ENCODE measurements around the gene GCNA.

GCNA gene

DNA sequence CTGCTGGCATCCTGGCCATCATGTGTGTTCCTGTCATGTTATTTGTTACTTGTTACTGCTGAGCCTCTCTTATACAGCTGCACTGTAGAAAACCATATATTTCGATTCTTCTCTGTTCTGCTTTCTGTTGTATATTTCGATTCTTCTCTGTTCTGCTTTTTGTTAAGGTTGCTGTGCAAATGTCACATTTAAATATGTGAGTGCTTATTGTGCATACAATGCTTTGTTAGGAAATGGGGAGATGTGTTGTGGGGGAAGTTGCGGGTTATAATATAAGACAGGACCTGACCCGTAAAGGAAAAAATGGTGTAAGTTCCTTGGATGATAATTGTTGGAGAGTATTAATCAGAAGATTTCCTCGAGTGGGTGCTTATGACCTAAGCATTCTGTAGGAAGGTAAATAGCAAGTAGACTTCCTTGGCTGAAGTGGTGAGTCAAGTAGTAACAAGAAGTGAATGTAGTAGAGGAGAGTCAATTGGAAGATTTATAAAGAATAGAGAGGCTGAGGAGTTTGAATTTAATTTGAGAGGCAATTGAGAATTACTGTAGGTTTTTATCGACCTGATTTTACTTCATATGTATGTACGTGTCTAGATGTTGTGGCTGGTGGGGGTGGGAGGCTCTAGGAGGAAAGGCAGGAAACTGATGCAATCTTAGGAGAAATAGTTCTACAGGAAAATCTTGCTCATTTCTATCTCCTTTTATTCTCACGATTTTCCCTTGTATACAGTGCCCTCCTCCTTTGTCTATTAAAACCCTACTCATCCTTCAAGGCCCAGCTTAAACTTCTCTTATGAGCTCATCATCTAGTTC lies 36.8 kb upstream of the GCNA start:
- Histone ChIP-seq H3K4me1 (ENCODE audit: control insufficient read depth, insufficient read depth, low read length) (no peaks in the 10 kb centered on the region), H3K4me3 (ENCODE audit: low read length) (no peak overlapping the region), H3K9me3 (ENCODE audit: control insufficient read depth, insufficient read depth, low read length) (no peaks in the 10 kb centered on the region), H3K27ac (ENCODE audit: low read length) (no peak overlapping the region), H3K27me3 (ENCODE audit: control insufficient read depth, insufficient read depth, low read length) (no peaks in the 10 kb centered on the region), H3K36me3 (ENCODE audit: control insufficient read depth, insufficient read depth, low read length) (peaks cover 3% of the 10 kb centered on the region; the same call in 1 of the 2 replicates)
- DNase-seq (ENCODE audit: low read depth, low spot score) = no peak
- 100% methylated on average over 2 of the region's 8 CpGs for WGBS (ENCODE audit: insufficient coverage, insufficient read length)

DNA sequence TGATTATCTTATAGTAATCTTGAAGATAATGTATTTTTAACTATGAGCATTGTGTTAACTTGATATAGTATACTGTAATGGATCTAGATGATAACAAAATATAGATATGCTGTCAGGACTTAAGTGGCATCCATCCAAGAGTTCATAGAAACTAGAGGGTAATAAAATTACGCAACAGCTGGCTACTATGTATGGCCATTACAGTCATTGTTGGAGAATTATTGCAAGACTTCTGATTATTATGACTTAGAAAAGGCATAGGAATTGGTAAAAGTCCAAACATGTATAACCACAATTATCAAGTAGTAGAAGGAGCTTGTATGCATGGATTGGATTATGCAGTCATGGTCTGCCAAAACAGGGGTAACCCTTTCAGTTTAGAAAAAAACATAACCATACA lies 35.8 kb upstream of the GCNA start:
- peaks cover 6% of the 10 kb centered on the region; the same call in 1 of the 2 replicates for H3K36me3 ChIP-seq (ENCODE audit: control insufficient read depth, insufficient read depth, low read length)
- no peaks in the 10 kb centered on the region for H3K9me3 ChIP-seq (ENCODE audit: control insufficient read depth, insufficient read depth, low read length)
- no peak overlapping the region for H3K27ac ChIP-seq (ENCODE audit: low read length)
- H3K4me1 ChIP-seq (ENCODE audit: control insufficient read depth, insufficient read depth, low read length) = no peaks in the 10 kb centered on the region
- no peak overlapping the region for H3K4me3 ChIP-seq (ENCODE audit: low read length)
- H3K27me3 ChIP-seq (ENCODE audit: control insufficient read depth, insufficient read depth, low read length) = no peaks in the 10 kb centered on the region
- no peak for DNase-seq (ENCODE audit: low read depth, low spot score)
- WGBS (ENCODE audit: insufficient coverage, insufficient read length) = no CpG with 5 or more reads among the region's 1 CpG

DNA sequence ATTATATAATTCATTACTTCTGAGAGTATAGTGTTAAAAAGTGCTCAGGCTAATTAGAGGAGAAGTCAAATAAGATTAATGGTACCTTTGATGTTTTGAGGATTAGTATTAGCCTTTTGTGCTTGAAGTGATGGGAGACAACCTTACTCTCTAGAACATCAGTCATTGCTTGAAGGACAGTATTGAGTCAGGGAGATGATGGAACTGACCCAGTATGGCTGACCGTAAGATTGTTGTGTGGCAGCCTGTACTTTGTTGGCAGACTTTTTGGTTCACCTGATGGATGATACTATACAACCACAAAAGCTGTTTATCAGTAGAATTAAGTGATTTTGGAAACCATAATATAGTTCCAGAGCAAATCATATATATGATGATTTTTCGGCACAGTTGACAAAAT lies 35.4 kb upstream of the GCNA start:
- Histone ChIP-seq H3K9me3 (ENCODE audit: control insufficient read depth, insufficient read depth, low read length) (no peaks in the 10 kb centered on the region), H3K4me1 (ENCODE audit: control insufficient read depth, insufficient read depth, low read length) (no peaks in the 10 kb centered on the region), H3K4me3 (ENCODE audit: low read length) (no peak overlapping the region), H3K36me3 (ENCODE audit: control insufficient read depth, insufficient read depth, low read length) (peaks cover 6% of the 10 kb centered on the region; the same call in 1 of the 2 replicates), H3K27me3 (ENCODE audit: control insufficient read depth, insufficient read depth, low read length) (no peaks in the 10 kb centered on the region), H3K27ac (ENCODE audit: low read length) (no peak overlapping the region)
- DNase-seq (ENCODE audit: low read depth, low spot score) = no peak
- no CpG with 5 or more reads among the region's 2 CpGs for WGBS (ENCODE audit: insufficient coverage, insufficient read length)

DNA sequence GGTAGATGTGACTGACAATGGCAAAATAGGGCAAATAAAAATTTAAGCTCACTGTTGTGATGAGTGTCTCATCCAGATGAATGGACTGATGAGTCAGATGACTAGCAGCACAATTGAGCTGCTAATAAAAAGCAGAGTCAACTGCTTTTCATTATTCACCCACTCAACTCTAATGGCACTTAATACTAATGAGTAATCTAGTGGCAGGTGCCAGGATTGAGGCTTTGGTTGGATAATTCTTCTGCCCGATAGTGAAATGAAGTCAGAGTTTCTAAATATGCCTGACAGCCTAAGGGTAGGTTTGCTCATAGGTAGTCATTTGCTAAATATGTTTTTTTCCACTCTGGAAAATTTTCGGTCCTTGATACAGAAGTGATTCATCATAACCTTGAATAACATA lies 34.9 kb upstream of the GCNA start:
- Histone ChIP-seq H3K9me3 (ENCODE audit: control insufficient read depth, insufficient read depth, low read length) (no peaks in the 10 kb centered on the region), H3K4me1 (ENCODE audit: control insufficient read depth, insufficient read depth, low read length) (no peaks in the 10 kb centered on the region), H3K27ac (ENCODE audit: low read length) (no peak overlapping the region), H3K27me3 (ENCODE audit: control insufficient read depth, insufficient read depth, low read length) (no peaks in the 10 kb centered on the region), H3K36me3 (ENCODE audit: control insufficient read depth, insufficient read depth, low read length) (peaks cover 6% of the 10 kb centered on the region; the same call in 1 of the 2 replicates), H3K4me3 (ENCODE audit: low read length) (no peak overlapping the region)
- DNase-seq (ENCODE audit: low read depth, low spot score) = no peak
- no CpG with 5 or more reads among the region's 2 CpGs for WGBS (ENCODE audit: insufficient coverage, insufficient read length)

DNA sequence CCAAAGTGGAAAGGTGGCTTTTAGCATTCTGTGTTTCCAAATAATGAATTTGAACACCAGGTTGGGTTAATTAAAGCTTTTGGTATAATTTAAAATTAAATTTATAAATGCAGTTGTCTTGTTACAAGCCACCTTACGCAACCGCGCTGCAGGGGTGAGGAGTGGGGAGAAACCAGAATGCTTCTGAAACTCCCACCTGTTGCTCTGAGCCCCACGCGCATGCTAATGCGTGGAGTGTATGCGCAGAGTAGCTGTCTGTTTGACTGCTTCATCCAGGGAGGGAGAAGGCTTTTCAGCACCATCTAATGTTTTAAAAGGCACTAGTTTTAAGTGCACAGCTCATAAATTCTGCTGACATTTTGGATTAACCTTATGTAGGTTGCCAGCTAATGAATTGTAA lies 32.9 kb upstream of the GCNA start:
- WGBS (ENCODE audit: insufficient coverage, insufficient read length) = no CpG with 5 or more reads among the region's 7 CpGs
- no peak overlapping the region for H3K27ac ChIP-seq (ENCODE audit: low read length)
- H3K4me3 ChIP-seq (ENCODE audit: low read length) = no peak overlapping the region
- no peak for DNase-seq (ENCODE audit: low read depth, low spot score)
- H3K9me3 ChIP-seq (ENCODE audit: control insufficient read depth, insufficient read depth, low read length) = no peaks in the 10 kb centered on the region
- peaks cover 6% of the 10 kb centered on the region; the same call in 1 of the 2 replicates for H3K36me3 ChIP-seq (ENCODE audit: control insufficient read depth, insufficient read depth, low read length)
- no peaks in the 10 kb centered on the region for H3K27me3 ChIP-seq (ENCODE audit: control insufficient read depth, insufficient read depth, low read length)
- H3K4me1 ChIP-seq (ENCODE audit: control insufficient read depth, insufficient read depth, low read length) = no peaks in the 10 kb centered on the region

DNA sequence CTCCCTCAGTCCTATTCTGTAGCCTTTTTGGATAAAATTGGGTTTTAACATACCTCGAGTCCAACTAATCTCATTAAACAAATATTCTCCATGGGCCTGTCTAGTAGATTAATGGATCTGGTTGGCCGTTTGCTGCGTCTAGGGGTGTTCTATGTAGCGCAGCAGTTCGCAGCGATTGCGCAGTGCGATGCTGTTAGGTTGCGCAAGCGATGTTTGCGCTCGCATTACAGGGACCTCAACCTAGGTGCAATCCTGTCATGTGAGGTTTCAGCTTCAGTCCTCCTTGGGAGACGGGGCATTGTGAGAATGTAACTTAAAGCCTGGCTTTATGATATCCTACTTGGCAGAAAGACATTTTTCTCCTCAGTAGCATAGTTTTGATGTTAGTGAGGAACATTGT lies 31.4 kb upstream of the GCNA start:
- peaks cover 6% of the 10 kb centered on the region; the same call in 1 of the 2 replicates for H3K36me3 ChIP-seq (ENCODE audit: control insufficient read depth, insufficient read depth, low read length)
- DNase-seq (ENCODE audit: low read depth, low spot score) = no peak
- no CpG with 5 or more reads among the region's 13 CpGs for WGBS (ENCODE audit: insufficient coverage, insufficient read length)
- H3K4me1 ChIP-seq (ENCODE audit: control insufficient read depth, insufficient read depth, low read length) = no peaks in the 10 kb centered on the region
- H3K4me3 ChIP-seq (ENCODE audit: low read length) = no peak overlapping the region
- no peaks in the 10 kb centered on the region for H3K27me3 ChIP-seq (ENCODE audit: control insufficient read depth, insufficient read depth, low read length)
- no peak overlapping the region for H3K27ac ChIP-seq (ENCODE audit: low read length)
- no peaks in the 10 kb centered on the region for H3K9me3 ChIP-seq (ENCODE audit: control insufficient read depth, insufficient read depth, low read length)

DNA sequence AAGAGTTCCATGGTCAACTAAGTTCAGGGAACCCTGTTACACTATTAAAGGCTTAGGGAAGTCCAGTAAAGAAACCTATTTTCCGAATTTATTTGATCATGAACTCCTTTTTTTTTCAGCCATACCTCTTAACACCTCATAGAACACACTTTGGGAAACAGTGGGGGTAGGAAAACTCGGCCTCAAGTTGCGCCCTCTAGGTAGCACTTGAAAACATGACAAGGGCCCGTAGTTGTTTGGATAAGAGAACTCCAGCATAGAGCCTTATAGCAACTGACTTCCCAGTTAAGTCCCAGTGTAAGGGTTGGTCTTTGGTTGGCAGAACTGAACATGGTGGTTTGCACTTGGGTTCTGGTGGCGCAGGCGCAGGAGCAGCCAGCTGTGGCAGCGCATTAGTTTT lies 30.9 kb upstream of the GCNA start:
- no peaks in the 10 kb centered on the region for H3K4me1 ChIP-seq (ENCODE audit: control insufficient read depth, insufficient read depth, low read length)
- no peak overlapping the region for H3K4me3 ChIP-seq (ENCODE audit: low read length)
- H3K9me3 ChIP-seq (ENCODE audit: control insufficient read depth, insufficient read depth, low read length) = no peaks in the 10 kb centered on the region
- no peaks in the 10 kb centered on the region for H3K27me3 ChIP-seq (ENCODE audit: control insufficient read depth, insufficient read depth, low read length)
- no peak overlapping the region for H3K27ac ChIP-seq (ENCODE audit: low read length)
- DNase-seq (ENCODE audit: low read depth, low spot score) = no peak
- WGBS (ENCODE audit: insufficient coverage, insufficient read length) = no CpG with 5 or more reads among the region's 7 CpGs
- H3K36me3 ChIP-seq (ENCODE audit: control insufficient read depth, insufficient read depth, low read length) = peaks cover 6% of the 10 kb centered on the region; the same call in 1 of the 2 replicates

DNA sequence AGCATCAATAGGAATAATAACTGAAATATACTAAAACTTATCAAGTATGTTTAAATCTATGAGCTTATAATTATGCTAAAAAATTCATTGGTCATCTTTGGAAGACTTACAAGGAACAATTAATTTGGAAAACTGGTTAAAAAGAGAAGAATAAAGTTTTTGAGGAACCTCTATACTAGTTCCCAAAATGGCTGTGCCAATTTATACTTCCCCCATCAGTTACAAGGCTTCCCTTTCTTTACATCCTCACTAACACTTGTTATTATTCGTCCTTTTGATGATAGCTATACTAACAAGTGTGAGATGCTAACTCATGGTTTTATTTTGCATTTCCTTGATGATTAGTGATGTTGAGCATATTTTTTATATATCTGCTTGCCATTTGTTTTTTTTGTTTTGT lies 28.3 kb upstream of the GCNA start:
- Histone ChIP-seq H3K27ac (ENCODE audit: low read length) (no peak overlapping the region), H3K36me3 (ENCODE audit: control insufficient read depth, insufficient read depth, low read length) (peaks cover 3% of the 10 kb centered on the region; the same call in 1 of the 2 replicates), H3K4me1 (ENCODE audit: control insufficient read depth, insufficient read depth, low read length) (no peaks in the 10 kb centered on the region), H3K4me3 (ENCODE audit: low read length) (no peak overlapping the region), H3K9me3 (ENCODE audit: control insufficient read depth, insufficient read depth, low read length) (no peaks in the 10 kb centered on the region), H3K27me3 (ENCODE audit: control insufficient read depth, insufficient read depth, low read length) (no peaks in the 10 kb centered on the region)
- WGBS (ENCODE audit: insufficient coverage, insufficient read length) = no CpG with 5 or more reads among the region's 1 CpG
- no peak for DNase-seq (ENCODE audit: low read depth, low spot score)

DNA sequence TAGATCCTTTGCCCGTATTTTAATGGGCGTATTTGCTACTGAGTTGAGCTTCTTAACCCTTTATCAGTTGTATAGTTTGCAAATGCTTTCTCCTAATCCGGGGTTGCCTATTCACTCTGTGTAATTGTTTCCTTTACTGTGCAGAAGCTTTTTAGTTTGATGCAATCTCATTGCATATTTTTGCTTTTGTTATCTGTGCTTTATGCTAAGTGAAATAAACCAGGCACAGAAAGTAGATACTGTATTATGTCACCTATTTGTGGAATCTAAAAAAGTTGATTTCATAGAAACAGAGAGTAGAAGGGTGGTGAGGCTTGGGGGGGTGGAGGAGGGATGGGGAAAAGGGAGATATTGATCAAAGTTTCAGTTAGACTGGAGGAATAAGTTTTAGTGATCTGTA lies 27.7 kb upstream of the GCNA start:
- no peak overlapping the region for H3K4me3 ChIP-seq (ENCODE audit: low read length)
- H3K9me3 ChIP-seq (ENCODE audit: control insufficient read depth, insufficient read depth, low read length) = no peaks in the 10 kb centered on the region
- no peaks in the 10 kb centered on the region for H3K4me1 ChIP-seq (ENCODE audit: control insufficient read depth, insufficient read depth, low read length)
- DNase-seq (ENCODE audit: low read depth, low spot score) = no peak
- no peak overlapping the region for H3K27ac ChIP-seq (ENCODE audit: low read length)
- no CpG with 5 or more reads among the region's 3 CpGs for WGBS (ENCODE audit: insufficient coverage, insufficient read length)
- H3K36me3 ChIP-seq (ENCODE audit: control insufficient read depth, insufficient read depth, low read length) = peaks cover 3% of the 10 kb centered on the region; the same call in 1 of the 2 replicates
- no peaks in the 10 kb centered on the region for H3K27me3 ChIP-seq (ENCODE audit: control insufficient read depth, insufficient read depth, low read length)

DNA sequence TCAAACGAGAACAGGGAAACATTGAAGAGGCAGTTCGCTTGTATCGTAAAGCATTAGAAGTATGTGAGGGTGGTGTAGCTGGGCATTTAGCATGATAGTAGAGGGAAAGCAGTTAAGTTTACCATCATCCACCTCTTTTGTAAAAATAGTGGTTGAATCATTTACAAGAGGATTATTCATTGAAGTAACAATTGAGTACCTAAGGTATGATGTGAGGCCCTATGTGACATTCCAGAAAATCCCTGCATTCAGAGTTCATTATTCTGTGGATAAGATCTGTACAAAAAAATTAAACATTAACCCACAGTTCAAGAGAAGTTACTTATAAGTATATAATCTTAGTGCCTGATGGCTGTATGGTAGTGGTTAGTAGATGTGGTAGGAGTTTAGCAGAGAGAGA lies 22.2 kb upstream of the GCNA start:
- no peak for DNase-seq (ENCODE audit: low read depth, low spot score)
- H3K36me3 ChIP-seq (ENCODE audit: control insufficient read depth, insufficient read depth, low read length) = no peaks in the 10 kb centered on the region; the same call in 1 of the 2 replicates
- H3K27me3 ChIP-seq (ENCODE audit: control insufficient read depth, insufficient read depth, low read length) = no peaks in the 10 kb centered on the region
- H3K4me1 ChIP-seq (ENCODE audit: control insufficient read depth, insufficient read depth, low read length) = no peaks in the 10 kb centered on the region
- no peak overlapping the region for H3K4me3 ChIP-seq (ENCODE audit: low read length)
- WGBS (ENCODE audit: insufficient coverage, insufficient read length) = no CpG with 5 or more reads among the region's 3 CpGs
- no peak overlapping the region for H3K27ac ChIP-seq (ENCODE audit: low read length)
- H3K9me3 ChIP-seq (ENCODE audit: control insufficient read depth, insufficient read depth, low read length) = no peaks in the 10 kb centered on the region

DNA sequence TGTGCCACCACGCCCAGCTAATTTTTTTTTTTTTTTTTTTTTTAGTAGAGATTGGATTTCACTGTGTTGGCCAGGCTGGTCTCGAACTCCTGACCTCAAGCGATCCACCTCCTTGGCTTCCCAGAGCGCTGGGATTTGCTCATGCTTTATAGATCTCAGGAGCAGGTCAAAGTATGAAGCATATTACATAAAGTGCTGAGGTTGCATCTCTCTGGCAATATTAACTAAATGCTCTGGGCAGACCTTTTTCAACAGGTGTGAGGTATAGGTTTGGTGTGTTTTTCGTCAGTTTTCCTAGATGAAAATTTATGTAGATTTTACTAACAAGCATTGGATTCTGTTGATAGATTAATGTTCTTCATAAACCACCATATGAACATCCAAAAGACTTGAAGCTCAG lies 19.3 kb upstream of the GCNA start:
- H3K36me3 ChIP-seq (ENCODE audit: control insufficient read depth, insufficient read depth, low read length) = peaks cover 5% of the 10 kb centered on the region; the same call in 1 of the 2 replicates
- no CpG with 5 or more reads among the region's 5 CpGs for WGBS (ENCODE audit: insufficient coverage, insufficient read length)

More for the DNA sequence above, 19.3 kb upstream of the GCNA start:
- H3K4me3 ChIP-seq (ENCODE audit: low read length) = no peak overlapping the region
- no peaks in the 10 kb centered on the region for H3K4me1 ChIP-seq (ENCODE audit: control insufficient read depth, insufficient read depth, low read length)
- no peaks in the 10 kb centered on the region for H3K9me3 ChIP-seq (ENCODE audit: control insufficient read depth, insufficient read depth, low read length)
- H3K27ac ChIP-seq (ENCODE audit: low read length) = no peak overlapping the region
- no peak for DNase-seq (ENCODE audit: low read depth, low spot score)
- no peaks in the 10 kb centered on the region for H3K27me3 ChIP-seq (ENCODE audit: control insufficient read depth, insufficient read depth, low read length)
